ENCODE data around the gene STPG1.

The STPG1 gene

GRCh38 chr1:24412408-24412807 is 1.2 kb downstream of the STPG1 start:
- no peak for DNase-seq (ENCODE audit: low read depth)
- no peak overlapping the region; the same call in 1 of the 2 replicates for H3K4me3 ChIP-seq (ENCODE audit: low read depth, low read length)
- TF ChIP-seq, protein P1, sequence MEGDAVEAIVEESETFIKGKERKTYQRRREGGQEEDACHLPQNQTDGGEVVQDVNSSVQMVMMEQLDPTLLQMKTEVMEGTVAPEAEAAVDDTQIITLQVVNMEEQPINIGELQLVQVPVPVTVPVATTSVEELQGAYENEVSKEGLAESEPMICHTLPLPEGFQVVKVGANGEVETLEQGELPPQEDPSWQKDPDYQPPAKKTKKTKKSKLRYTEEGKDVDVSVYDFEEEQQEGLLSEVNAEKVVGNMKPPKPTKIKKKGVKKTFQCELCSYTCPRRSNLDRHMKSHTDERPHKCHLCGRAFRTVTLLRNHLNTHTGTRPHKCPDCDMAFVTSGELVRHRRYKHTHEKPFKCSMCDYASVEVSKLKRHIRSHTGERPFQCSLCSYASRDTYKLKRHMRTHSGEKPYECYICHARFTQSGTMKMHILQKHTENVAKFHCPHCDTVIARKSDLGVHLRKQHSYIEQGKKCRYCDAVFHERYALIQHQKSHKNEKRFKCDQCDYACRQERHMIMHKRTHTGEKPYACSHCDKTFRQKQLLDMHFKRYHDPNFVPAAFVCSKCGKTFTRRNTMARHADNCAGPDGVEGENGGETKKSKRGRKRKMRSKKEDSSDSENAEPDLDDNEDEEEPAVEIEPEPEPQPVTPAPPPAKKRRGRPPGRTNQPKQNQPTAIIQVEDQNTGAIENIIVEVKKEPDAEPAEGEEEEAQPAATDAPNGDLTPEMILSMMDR (IDR thresholded peaks at IDR 0.05; ENCODE audit: control insufficient read depth, extremely low read depth, insufficient read depth), result no peak

DNA sequence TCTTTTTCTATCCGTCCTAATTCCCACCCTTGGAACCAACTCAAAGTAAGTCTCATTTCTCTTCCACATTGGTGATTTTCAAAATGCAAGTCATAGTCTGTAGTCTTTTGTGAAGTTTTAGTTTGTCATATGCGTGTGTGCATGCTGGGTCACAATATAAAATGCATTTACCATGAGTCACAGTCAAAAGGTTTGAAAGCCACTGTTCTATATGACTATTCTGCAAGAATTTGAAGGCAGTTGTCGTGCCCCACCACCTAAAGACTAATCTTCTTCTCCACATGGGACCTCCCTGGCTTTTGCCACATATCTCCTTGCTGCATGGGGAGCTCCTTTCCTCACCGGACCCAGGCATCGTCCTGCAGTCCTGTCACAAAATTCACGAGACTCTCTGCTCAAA is 1.6 kb downstream of the STPG1 start:
- TF ChIP-seq, protein P1 (IDR thresholded peaks at IDR 0.05; ENCODE audit: control insufficient read depth, extremely low read depth, insufficient read depth), result no peak
- no peak for DNase-seq (ENCODE audit: low read depth)
- no peak overlapping the region for H3K4me3 ChIP-seq (ENCODE audit: low read depth, low read length)

GRCh38 chr1:24410750-24411149 is 2.8 kb downstream of the STPG1 start:
- DNase-seq (ENCODE audit: low read depth), result no peak
- no peak overlapping the region for H3K4me3 ChIP-seq (ENCODE audit: low read depth, low read length)
- TF ChIP-seq, protein P1 (IDR thresholded peaks at IDR 0.05; ENCODE audit: control insufficient read depth, extremely low read depth, insufficient read depth), result no peak

GRCh38 chr1:24409535-24409934 is 4.0 kb downstream of the STPG1 start:
- TF ChIP-seq, protein P1 (IDR thresholded peaks at IDR 0.05; ENCODE audit: control insufficient read depth, extremely low read depth, insufficient read depth), result no peak
- H3K4me3 ChIP-seq (ENCODE audit: low read depth, low read length), result no peak overlapping the region
- DNase-seq (ENCODE audit: low read depth), result no peak

DNA sequence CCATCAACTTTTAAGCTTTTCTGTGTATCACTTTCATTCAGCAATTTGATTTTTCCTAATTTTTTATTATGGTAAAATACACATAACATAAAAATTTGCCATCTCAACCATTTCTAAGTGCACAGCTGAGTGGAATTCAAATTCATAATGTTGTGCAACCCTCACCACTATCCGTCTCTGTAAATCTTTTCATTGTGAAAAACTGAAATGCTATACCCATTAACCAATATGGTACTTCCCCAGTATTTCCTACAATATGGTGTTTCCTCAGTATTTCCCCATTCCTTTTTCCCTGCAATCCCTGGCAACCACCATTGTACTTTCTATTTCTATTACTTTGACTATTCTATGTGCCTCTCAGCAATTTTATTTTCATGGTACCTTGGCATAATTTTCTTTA is 6.8 kb downstream of the STPG1 start:
- TF ChIP-seq, protein P1 (IDR thresholded peaks at IDR 0.05; ENCODE audit: control insufficient read depth, extremely low read depth, insufficient read depth), result no peak
- no peak overlapping the region for H3K4me3 ChIP-seq (ENCODE audit: low read depth, low read length)
- no peak for DNase-seq (ENCODE audit: low read depth)

GRCh38 chr1:24403806-24404205 is 9.8 kb downstream of the STPG1 start:
- TF ChIP-seq, protein P1 (IDR thresholded peaks at IDR 0.05; ENCODE audit: control insufficient read depth, extremely low read depth, insufficient read depth), result no peak
- no peak for DNase-seq (ENCODE audit: low read depth)
- H3K4me3 ChIP-seq (ENCODE audit: low read depth, low read length), result no peak overlapping the region

GRCh38 chr1:24400065-24400464 is 13.5 kb downstream of the STPG1 start:
- no peak overlapping the region for H3K4me3 ChIP-seq (ENCODE audit: low read depth, low read length)
- TF ChIP-seq, protein P1 (IDR thresholded peaks at IDR 0.05; ENCODE audit: control insufficient read depth, extremely low read depth, insufficient read depth), result no peak
- no peak for DNase-seq (ENCODE audit: low read depth)

Data from LNCaP clone FGC (cell line).